ENCODE data around the gene IGSF21. TPM values are rescaled to one million over a fixed set of nuclear protein-coding genes. Genes with fewer than 3 reads are reported as not detected.

The IGSF21 gene
- total RNA-seq, 1 experiment from 2014 or later, result 5.2 TPM

GRCh38 chr1:18093193-18093592 is 14.4 kb upstream of the IGSF21 start:
- no peak overlapping the region for H4K8ac ChIP-seq (replicated peaks; ENCODE audit: insufficient read length, low read depth, low read length)
- TF ChIP-seq CTCF (conservative IDR thresholded peaks at IDR 0.05), result no peak
- no peak overlapping the region for H2BK15ac ChIP-seq (ENCODE audit: low read depth, low read length)
- no peak overlapping the region for H4K91ac ChIP-seq (ENCODE audit: insufficient read length, low read depth, low read length)
- no peak overlapping the region for H3K14ac ChIP-seq (ENCODE audit: insufficient read depth, low read length)
- no peak overlapping the region for H2BK5ac ChIP-seq (ENCODE audit: insufficient read length, low read length)
- no peaks in the 10 kb centered on the region for H3K79me1 ChIP-seq (ENCODE audit: insufficient read depth, low read depth, low read length, poor library complexity, severe bottlenecking)
- no peak overlapping the region for H3T11ph ChIP-seq (ENCODE audit: low read length)
- H2BK12ac ChIP-seq (ENCODE audit: insufficient read length, low read depth, low read length), result no peak overlapping the region
- no peak overlapping the region for H3K9ac ChIP-seq (ENCODE audit: extremely low read depth, insufficient read length, low read length)
- no peak overlapping the region for H4K5ac ChIP-seq (ENCODE audit: insufficient read length, low read depth, low read length)
- no peak overlapping the region for H2BK120ac ChIP-seq (ENCODE audit: low read depth, low read length, poor library complexity, severe bottlenecking)
- no peaks in the 10 kb centered on the region for H3K79me2 ChIP-seq (ENCODE audit: insufficient read depth, low read length)
- H3K9me3 ChIP-seq (ENCODE audit: control insufficient read depth, low read depth, low read length), result no peaks in the 10 kb centered on the region
- no peak overlapping the region for H2BK20ac ChIP-seq (ENCODE audit: low read depth, low read length, poor library complexity, severe bottlenecking)
- H3K23me2 ChIP-seq (ENCODE audit: insufficient read length, low read depth, low read length, poor library complexity, severe bottlenecking), result peaks cover 2% of the 10 kb centered on the region
- peaks cover 20% of the 10 kb centered on the region for H3K4me1 ChIP-seq (ENCODE audit: insufficient read depth, low read length)
- H3K4ac ChIP-seq (ENCODE audit: low read depth, low read length), result no peak overlapping the region
- no CpG with 5 or more reads among the region's 2 CpGs for WGBS (ENCODE audit: extremely low coverage, insufficient read length, low lambda C conversion rate)
- H3K27me3 ChIP-seq (ENCODE audit: insufficient read depth, low read length), result no peaks in the 10 kb centered on the region; the same call in 1 of the 2 replicates
- Mint-ChIP-seq H3K27me3 (ENCODE audit: low read depth) (peaks cover 25% of the 10 kb centered on the region), H3K4me3 (no peak overlapping the region), H3K4me1 (peaks cover 46 to 50% of the 10 kb centered on the region in 2 experiments), H3K27ac (peak overlapping the region in 1 of 3 experiments; percentile 68; a peak in 2 of 7 replicates), H3K36me3 (ENCODE audit: insufficient read depth in 1 of 3, low read depth in 3 of 3) (peaks cover 7 to 19% (median 11%) of the 10 kb centered on the region in 3 experiments; a peak in 6 of 7 replicates), H3K9me3 (peaks cover 15 to 16% of the 10 kb centered on the region in 2 experiments)
- H3K56ac ChIP-seq (ENCODE audit: insufficient read length, low read depth, low read length), result no peak overlapping the region
- no peak overlapping the region for H2AK5ac ChIP-seq (ENCODE audit: insufficient read length, low read length)
- no peaks in the 10 kb centered on the region for H4K20me1 ChIP-seq (ENCODE audit: control insufficient read depth, insufficient read depth, insufficient read length)
- DNase-seq, result no peak
- H3K18ac ChIP-seq (ENCODE audit: insufficient read length, low read depth, low read length), result no peak overlapping the region
- H3K23ac ChIP-seq (ENCODE audit: insufficient read length, low read depth, low read length), result no peak overlapping the region
- H3K27ac ChIP-seq (ENCODE audit: insufficient read length, low read depth, low read length), result no peak overlapping the region
- H2AFZ ChIP-seq (ENCODE audit: low read length), result no peak overlapping the region
- H3K4me2 ChIP-seq (ENCODE audit: insufficient read depth, insufficient read length, low read length), result no peak overlapping the region

Data from H9 (cell line).